PFSK-1 (cell line): Measurements from ENCODE around the gene FOXN3.

Experiments
- FOXP2 ChIP-seq: optimal IDR thresholded peaks from 2 replicates; pipeline ENCODE3; 2011; ENCODE audit warnings: borderline replicate concordance, control low read depth, inconsistent platforms; ENCODE audit not compliant: insufficient read depth; ENCODE audit errors: extremely low read length, extremely low read depth
- POLR2AphosphoS5 ChIP-seq: IDR thresholded peaks from 2 replicates; pipeline ENCODE4 v1.6.1; 2012; ENCODE audit warnings: low read depth, mild to moderate bottlenecking, control low read depth, low read length, moderate library complexity
- REST ChIP-seq, 2 experiments: IDR thresholded peaks; 2 replicates each; pipeline versions ENCODE4 v1.6.1 to v1.8.0; 2011 to 2012; ENCODE audit warnings: low read depth in 2 of 2, low read length in 2 of 2, control low read depth in 1 of 2, inconsistent platforms in 1 of 2, mild to moderate bottlenecking in 1 of 2, moderate library complexity in 1 of 2; ENCODE audit not compliant: insufficient read depth in 1 of 2
- SIN3A ChIP-seq: IDR thresholded peaks from 2 replicates; pipeline ENCODE4 v1.6.1; 2012; ENCODE audit warnings: mild to moderate bottlenecking, low read length, moderate library complexity, borderline replicate concordance; ENCODE audit not compliant: insufficient read depth
- TAF1 ChIP-seq: IDR thresholded peaks from 2 replicates; pipeline ENCODE4 v1.6.1; 2012; ENCODE audit warnings: low read length, control low read depth, borderline replicate concordance; ENCODE audit not compliant: insufficient read depth

The FOXN3 gene

DNA sequence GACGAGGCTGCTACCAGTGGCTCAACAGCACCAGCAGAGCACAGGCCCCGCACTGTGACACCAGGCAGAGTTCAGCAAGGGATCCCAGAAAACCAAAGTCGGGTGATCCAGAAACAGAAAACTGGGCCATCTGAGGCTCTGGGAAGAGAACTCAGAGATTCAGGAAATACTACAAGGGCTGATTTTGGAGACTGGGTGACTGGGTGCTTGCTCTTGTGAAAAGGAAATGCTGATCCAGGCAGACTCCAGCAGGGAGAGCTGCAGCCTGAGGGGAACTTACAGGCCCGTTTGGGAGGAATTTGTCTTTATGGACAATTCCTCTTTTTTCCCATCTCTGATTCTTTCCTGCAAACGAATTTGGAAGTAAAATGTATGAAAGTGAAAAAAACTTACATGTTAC, 28.2 kb downstream of the FOXN3 start:
- TF ChIP-seq REST (IDR thresholded peaks at IDR 0.05; ENCODE audit: insufficient read depth in 1 of 2, low read depth in 2 of 2, low read length in 2 of 2) (no peak), SIN3A (no peak), TAF1 (no peak), POLR2AphosphoS5 (no peak), FOXP2 (no peak)

- TF ChIP-seq TAF1 (no peak), REST (IDR thresholded peaks at IDR 0.05; ENCODE audit: insufficient read depth in 1 of 2, low read depth in 2 of 2, low read length in 2 of 2) (no peak), FOXP2 (no peak), SIN3A (no peak), POLR2AphosphoS5 (no peak)
Observed at GRCh38 chr14:89387922-89388685, 28.9 kb downstream of the FOXN3 start.

GRCh38 chr14:89386212-89386886, 30.7 kb downstream of the FOXN3 start:
- no peak for TF ChIP-seq SIN3A
- no peak for TF ChIP-seq POLR2AphosphoS5
- TF ChIP-seq REST (IDR thresholded peaks at IDR 0.05; ENCODE audit: insufficient read depth in 1 of 2, low read depth in 2 of 2, low read length in 2 of 2), result no peak
- no peak for TF ChIP-seq FOXP2
- TF ChIP-seq TAF1, result no peak

DNA sequence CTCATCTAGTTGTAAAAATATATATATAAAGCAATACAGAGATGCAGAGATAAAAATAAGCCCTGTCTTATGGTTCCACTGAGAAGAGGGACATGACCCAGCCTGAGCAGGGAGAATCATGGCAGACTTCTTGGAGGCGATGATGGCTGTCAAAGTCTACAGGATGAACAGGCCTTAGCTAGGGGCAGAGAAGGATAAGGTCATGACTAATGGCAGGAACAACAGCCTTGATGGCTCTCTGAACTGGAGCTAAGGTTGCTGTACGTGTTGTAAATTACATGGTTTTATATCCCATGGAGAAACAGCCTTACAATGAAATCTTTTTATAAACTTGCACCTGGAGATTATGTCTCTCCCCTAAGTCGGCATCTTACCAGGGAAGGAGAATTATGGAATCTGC, 32.4 kb downstream of the FOXN3 start:
- TF ChIP-seq SIN3A (no peak), FOXP2 (no peak), REST (IDR thresholded peaks at IDR 0.05; ENCODE audit: insufficient read depth in 1 of 2, low read depth in 2 of 2, low read length in 2 of 2) (no peak), TAF1 (no peak), POLR2AphosphoS5 (no peak)
